ENCODE measurements around the gene HES3.

HES3 gene

GRCh38 chr1:6265151-6265550 is 21.2 kb downstream of the HES3 start:
- no peak for DNase-seq

- DNase-seq = no peak
Measured at GRCh38 chr1:6266641-6267040, 22.7 kb downstream of the HES3 start.

- no peak for DNase-seq
Measured at GRCh38 chr1:6267686-6268322, 23.8 kb downstream of the HES3 start.

GRCh38 chr1:6268415-6268814 is 24.4 kb downstream of the HES3 start:
- no peak for DNase-seq

- DNase-seq = no peak
Measured at GRCh38 chr1:6269296-6269695, 25.3 kb downstream of the HES3 start.

GRCh38 chr1:6269720-6270400 is 25.9 kb downstream of the HES3 start:
- DNase-seq = peak; percentile 79

- DNase-seq = no peak
Measured at GRCh38 chr1:6270401-6270800, 26.4 kb downstream of the HES3 start.

GRCh38 chr1:6271006-6271405 is 27.0 kb downstream of the HES3 start:
- peak; percentile 73 for DNase-seq

- no peak for DNase-seq
Measured at GRCh38 chr1:6271554-6271953, 27.6 kb downstream of the HES3 start.

- DNase-seq = no peak
Measured at GRCh38 chr1:6272452-6272851, 28.5 kb downstream of the HES3 start.

GRCh38 chr1:6272868-6273267 is 28.9 kb downstream of the HES3 start:
- DNase-seq = no peak

GRCh38 chr1:6273380-6273891 is 29.5 kb downstream of the HES3 start:
- DNase-seq = no peak

- DNase-seq = no peak
Measured at GRCh38 chr1:6274102-6274501, 30.1 kb downstream of the HES3 start.

- DNase-seq = no peak
Measured at GRCh38 chr1:6274622-6275139, 30.7 kb downstream of the HES3 start.

GRCh38 chr1:6275826-6276782 is 32.1 kb downstream of the HES3 start:
- DNase-seq = peak; percentile 90

GRCh38 chr1:6276811-6277555 is 33.0 kb downstream of the HES3 start:
- DNase-seq = no peak

GRCh38 chr1:6278263-6278662 is 34.3 kb downstream of the HES3 start:
- DNase-seq = no peak

- DNase-seq = no peak
Measured at GRCh38 chr1:6279066-6279465, 35.1 kb downstream of the HES3 start.

GRCh38 chr1:6279613-6280383 is 35.8 kb downstream of the HES3 start:
- no peak for DNase-seq

- no peak for DNase-seq
Measured at GRCh38 chr1:6280761-6281451, 36.9 kb downstream of the HES3 start.
